EL (cell line): ENCODE measurements around the gene COBL.

Source experiments
- DNase-seq: peaks from one replicate; pipeline ENCODE4 v3.0.0-alpha.2; 2016

The COBL gene

DNA sequence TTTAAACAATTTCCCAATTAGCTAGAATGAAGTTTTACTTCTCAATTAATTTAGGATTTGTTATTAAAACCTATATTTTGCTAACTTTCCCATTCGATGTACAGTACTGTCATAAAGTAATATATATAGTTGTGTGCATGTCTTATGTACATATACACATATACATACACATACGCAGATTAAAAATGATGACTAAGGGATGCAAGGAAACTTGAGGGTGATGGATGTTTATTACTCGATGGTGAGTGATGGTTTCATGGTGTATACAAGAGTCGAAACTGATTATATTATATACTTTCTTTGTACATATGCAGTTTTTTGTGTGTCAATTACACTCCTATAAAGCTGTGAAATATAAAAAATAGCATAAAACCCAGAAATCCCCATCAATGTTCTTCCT is 248.2 kb downstream of the COBL start:
- DNase-seq = no peak

DNA sequence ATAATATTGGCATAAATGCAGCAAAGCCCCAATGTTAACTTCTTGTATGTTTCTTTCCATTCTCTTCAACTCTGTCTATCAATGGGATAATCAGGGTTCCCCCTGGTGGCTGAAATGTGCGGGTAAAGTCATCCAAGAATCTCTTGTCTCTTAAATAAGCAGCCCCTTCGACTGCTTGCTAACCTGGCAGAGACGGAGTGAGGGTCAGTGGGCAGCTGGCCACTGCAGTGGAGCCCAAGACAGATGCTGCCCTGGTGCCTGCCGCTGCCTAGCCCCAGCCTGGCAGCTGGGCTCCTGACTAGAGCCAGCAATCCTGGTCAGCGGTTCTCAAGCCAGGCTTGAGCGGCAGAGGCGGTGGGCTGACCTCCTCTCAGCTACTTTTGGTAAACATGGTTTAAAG is 248.9 kb downstream of the COBL start:
- DNase-seq = peak; percentile 71

DNA sequence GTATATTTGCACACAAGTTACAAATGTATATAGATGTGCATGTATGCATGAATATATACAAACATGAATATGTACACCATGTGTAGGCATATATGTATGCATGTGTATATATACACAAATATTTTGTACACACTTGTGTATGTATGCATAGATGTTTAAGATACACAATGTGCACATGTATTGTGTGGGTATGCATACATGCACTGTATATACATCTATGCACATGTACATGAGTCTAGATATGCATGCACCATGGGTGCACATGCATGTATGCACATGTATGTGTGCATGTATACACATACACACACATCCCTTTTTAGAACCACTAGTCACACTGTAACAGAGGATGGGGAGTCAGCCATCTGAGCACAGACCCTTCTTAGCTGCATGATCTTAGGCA is 249.4 kb downstream of the COBL start:
- no peak for DNase-seq

DNA sequence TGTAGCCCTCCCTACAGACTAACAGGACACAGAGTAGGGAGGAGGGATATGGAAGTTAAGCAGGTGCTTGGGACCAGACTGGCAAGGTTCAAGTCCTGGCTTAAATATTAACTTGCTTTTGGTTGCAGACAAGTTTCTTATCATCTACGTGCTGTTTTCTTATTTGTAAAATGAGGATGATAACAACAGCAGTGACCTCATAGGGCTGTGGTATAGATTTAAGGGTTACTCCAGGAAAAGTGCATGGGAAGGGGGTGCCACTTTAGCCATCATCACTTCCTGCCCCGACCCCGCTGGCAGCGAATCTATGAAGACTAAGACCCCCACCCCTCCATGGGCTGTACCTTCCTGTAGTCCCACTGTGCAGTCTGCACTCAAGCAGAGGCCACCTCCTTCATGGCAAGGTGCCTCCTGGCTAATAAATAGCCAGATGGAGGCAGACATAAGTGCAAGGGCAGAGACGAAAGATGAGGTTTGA is 250.2 kb downstream of the COBL start:
- no peak for DNase-seq

DNA sequence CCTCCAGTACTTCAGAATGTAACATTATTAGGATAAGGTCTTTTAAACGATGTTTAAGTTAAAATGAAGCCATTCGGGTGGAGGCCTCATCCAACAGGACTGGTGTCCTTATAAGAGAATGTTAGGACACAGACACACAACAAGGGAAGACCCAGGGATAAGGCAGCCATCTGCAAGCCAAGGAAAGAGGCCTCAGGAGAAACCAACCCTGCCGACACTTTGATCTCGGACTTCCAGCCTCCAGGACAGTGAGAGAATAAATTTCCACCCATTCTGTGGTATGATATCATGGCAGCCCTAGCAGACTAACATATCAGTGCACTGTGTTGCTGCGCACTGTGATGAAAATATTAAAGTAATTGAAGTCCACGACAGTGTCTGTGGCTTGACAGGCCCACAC is 250.8 kb downstream of the COBL start:
- no peak for DNase-seq

DNA sequence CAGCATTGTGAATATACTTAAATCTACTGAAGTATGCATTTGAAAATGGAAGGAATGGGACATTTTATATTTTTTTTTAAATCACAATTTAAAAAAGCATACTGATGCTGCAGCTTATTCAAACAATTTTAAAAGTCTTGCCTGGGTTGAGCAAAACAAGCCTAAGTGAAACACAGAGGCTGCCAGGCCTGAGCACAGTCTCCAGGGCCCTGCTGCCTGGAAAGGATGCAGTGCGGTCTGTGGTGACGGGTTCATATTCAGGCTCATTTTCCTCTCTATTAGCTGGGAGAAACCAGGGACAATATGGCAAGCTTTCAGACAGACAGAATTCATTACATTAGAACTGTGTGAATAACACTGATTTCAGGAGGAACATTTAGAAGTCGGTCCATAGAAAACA is 251.9 kb downstream of the COBL start:
- no peak for DNase-seq

DNA sequence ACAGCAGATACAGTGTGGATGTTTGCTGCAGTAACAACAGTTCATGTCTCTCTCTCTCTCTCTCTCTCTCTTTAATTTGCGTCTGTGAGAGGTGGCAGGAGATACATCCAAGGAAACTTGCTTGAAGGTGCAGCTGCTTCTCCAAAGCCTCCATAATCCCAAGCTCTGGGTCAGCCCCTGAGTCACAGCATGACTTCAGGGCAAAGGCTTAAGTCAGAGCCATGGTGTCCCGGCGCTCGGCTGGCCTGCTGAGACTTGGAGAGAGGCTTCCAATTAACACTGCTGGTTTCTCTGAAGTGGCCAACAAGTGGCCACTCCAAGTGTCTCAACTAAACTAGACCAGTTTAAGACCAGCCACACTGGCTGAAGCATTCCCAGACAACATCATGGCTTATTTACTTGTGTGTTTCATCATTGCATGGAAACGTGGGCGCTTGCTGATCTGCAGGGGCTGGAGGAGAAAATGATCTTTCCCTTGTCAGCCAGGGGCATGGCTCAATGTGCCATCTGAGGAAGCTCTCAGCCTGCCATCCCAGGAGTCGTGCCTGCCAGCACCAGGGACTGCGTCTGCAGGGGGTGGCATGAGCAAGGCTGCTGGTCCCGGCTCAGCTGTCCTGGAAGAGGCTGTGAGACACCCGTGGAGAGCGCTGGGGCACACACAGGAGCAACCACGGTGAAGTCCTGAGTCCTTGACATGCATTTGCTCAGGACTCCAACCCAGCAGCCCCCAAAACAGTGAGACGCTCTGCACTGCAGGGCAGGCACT is 254.2 kb downstream of the COBL start:
- DNase-seq = no peak

DNA sequence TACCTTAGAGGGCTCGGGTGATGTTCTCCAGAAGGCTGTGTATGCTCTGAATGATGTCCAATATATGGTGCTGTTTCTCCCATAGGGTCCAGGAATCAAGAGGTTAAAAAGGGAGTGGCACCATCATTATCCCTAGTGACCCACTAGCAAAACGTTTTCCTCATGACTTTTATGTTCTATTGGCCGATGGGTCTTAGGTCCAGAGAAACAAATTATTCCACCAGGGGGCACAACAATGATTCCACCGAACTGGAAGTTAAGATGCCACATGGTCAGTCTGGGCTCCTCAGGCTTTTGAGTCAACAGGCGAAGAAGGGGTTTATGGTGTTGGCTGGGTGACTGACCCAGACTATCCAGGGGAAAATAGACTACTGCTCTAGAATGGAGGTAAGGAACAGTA is 256.1 kb downstream of the COBL start:
- DNase-seq = no peak

DNA sequence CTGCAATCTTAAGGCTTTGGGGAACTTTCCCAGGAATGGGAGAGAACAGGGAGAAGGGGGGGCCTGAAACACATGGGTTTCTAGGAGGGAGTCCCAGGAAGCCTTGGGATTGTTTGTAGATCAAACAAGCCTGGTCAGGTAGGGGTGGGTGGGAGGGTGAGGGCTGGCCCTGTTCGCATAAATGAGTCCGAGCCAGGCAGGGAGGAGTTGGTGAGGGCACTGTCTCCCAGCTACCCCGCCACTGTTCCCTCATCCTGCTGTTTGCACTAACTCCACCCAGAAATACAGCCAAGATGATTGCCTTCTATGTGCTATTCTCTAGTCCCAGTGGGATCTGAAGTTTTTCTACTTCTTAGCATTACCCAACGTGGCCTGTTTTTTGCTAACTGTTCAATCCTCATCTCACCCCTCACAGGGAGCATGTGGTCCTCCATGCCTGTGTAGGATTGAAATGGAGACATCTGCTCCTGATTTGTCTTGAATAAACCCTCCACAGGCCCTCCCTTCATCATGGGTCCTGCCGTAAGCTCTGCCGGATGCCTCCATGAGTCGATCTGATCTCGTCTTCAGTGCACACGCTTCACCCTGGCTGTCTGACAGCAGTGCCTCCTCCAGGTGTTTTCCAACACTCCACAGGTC is 257.0 kb downstream of the COBL start:
- DNase-seq = no peak

DNA sequence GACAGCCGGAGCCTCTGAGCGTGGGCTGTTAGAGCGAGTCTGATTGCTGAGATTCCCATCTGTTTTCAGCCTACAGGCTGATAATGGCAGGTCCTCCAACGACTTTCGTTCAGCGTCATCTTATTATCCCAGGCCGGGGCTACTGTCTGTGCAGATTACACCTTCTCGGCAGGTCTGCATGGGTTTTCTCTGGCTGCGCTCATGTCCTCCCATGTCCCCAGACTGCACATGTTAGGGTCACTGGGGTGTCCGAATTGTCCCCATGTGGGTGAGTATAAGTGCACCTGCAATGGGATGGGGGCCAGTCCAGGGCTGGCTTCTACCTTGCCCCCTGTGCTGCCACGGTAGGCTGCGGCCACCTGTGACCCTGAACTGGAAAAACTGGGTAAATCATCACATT is 257.8 kb downstream of the COBL start:
- DNase-seq = no peak

DNA sequence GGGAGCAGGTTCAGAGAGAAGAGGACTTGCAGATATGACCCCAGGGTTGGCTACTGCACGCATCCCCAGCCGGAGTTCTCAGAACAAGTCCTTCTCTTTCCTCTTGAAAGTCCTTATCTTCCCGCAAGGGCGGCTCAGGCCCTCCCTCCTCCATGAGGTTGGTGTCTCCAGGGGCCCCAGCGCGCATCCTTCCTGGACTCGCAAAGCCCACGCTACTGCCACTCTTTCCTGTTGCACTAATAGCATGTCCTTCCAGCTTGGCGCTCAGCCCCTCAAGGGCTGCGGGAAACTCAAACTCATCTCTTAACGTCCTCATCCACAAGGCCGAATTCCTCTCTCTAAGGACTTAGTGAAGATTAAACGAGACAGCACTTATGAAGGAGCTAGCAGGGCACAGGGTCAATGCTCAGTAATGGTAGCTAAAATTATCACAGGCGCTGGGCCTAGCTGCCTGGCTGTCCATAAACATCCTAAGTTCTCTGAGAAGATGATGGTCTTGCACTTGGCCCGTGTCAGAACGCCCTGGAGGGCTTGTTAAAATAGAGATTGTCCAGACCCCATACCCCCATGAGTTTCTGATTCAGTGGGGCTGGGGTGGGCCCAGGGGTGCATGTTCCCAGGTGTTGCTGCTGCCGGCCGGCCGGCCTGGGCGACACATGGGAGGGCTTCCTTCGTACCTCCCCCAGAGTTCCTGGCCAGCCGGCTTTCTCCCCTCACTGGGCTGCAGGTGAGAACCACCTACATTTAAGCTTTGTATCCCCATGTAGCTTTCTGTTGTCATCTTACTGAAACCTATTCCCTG is 261.4 kb downstream of the COBL start:
- no peak for DNase-seq

DNA sequence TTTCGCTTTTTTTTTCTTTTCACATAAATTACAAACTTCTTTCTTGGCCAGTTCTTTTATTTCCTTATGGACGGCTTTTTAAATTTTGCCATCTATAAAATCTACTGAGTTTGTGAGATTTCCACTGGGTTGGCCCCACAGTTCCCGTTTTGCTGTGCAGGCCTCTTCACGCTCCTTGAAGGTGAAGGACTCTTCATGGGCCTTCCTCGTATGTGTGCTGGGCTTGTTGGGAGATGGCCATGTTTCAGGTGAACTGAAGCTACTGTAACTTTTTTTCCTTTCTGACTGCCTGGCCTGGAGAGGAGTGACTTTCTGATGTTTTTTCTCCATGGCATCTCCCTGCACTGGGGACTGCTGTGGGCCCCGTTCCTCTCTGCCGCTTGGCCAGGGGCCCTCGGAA is 262.4 kb downstream of the COBL start:
- DNase-seq = no peak

DNA sequence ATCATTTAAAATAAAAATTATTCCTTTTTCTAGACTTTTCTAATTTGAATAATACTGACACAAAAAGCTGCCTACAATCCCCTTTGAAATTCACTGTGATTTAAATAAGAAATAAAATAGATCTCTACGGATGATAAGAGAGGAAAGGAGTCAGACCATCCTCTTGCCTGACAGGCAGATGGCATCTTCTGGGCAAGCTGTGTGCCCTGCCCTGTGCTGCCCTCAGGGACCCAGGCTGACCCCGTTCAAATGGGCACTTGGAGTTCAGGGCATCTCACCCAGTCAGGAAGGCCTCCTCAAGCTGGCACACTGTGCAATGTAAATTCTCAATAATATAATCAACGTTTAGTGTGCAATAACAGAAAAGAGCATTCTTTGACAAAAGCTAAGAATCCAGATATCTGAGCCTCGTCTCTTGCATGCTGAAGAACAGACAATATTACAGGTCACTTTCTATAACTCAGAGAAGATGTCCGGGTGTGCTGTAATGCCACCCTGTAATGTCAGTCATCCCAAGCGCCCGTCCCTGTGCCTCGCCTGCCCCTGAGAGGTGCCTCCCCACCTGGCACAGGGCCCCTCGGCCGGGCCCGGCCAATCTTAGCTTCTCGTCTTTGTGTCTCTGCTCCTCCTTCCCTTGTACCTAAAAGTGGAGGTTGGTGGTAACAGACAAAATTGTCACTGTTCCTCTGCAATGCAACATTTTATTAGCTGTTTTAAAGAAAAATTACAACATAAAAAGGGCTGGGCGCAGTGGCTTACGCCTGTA is 263.3 kb downstream of the COBL start:
- no peak for DNase-seq

DNA sequence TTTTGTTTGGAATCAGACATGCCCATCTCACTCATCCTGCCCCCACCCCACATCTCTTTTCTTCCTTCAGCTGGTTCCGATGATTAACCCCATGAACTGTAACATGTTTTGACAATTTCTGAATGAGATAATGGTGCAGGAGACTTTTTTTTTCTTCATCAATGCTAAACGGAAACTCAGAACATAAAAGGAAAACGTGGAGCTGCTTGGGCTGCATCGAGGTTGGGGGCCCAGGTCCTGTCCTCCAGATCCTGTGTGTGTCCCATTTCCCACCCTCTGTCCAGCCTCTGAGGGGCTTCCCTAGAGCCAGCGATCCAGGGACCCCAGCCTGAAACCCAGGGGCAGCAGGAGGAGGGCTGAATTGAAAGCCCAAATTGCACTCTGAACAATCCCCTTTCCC is 270.1 kb downstream of the COBL start:
- no peak for DNase-seq

DNA sequence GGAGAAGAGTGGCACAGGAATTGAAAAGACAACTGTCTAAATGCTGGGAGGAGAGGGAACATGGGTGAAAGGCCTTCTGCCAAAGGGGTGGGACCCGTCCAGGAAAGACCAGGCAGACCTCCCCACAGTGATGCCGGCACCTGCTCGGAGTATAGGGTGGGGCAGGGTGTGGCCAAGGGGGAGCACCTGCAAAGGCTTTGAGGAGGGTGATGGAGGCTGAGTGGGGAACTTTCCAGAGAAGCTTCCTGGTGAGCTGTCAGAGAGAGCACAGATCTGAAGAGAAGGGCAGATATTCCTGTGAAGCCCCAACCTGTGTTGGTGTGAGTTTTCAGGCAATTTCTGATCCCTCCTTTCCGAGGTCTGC is 270.5 kb downstream of the COBL start:
- no peak for DNase-seq

DNA sequence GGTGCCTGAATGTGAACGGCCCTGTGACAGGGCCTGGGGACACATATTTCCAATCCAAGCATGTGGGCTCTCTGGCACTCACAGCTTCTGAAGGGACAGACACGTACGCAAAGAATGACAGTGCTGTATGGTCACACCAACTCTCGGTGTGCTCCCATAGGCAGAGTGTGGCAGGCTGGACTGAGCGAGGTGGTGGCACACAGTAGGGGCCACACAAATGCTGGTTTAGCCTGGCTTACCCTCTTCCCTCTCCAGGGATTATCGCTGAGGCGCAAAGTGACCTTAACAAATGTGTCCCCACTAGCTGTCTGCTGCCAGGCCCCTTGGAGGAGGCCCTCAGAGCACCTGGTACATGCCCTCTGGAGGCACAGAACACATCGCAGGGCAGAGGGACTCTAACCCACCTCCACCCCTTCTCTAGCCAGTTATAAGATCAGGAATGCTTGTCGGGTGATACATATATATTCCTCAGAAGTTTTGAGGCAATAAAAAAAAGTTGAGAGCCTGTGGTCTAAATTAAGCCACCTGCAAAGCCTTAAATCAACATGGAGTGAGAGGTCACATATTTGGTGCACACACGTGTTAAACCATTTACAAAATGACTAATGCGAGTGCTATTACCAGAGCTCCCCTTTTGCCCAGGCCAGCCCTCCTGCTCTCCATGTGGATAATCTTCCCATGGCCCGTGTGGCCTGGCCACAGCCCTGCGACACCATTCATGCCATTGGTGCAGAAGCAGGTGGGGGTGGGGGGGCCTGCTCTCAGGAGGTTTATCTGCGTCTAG is 271.1 kb downstream of the COBL start:
- peak; percentile 93 for DNase-seq

DNA sequence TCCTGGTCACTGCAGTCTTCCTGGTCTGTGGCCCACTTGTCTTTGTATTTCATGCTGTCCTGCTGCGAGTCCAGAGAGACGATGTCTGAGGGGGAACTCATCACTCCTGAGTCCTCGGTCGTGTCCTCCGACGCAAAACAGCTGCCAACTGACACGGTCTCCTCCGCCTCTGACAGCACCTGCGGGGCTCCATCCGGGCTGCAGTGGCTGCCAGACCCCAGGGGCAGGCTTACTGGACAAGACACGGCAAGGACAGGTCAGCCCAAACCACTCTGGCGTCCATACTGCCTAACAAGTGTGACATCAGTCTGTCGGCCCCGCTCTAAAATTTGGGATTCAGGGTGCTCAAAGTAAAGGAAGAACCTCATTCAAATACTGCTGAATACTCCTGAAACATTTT is 273.1 kb downstream of the COBL start:
- no peak for DNase-seq

DNA sequence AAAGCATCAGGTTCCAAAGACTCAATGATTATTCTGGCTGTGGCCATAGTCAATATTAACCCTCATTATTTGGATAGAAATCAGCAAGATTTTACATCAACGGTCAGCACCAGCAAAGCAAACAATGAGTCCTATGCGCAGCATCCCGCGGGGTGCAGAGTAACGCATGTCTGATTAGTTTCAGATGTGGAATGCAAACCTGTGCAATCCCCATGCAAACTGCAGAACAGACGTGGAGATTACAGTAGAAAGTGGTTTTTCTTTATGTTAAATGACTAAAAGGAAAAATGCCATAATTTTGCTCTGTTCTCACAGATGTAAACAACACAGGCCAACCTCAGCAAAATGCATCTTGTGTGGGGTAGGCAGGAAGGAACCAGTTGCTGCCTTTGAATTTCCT is 275.8 kb downstream of the COBL start:
- DNase-seq = peak; percentile 81

DNA sequence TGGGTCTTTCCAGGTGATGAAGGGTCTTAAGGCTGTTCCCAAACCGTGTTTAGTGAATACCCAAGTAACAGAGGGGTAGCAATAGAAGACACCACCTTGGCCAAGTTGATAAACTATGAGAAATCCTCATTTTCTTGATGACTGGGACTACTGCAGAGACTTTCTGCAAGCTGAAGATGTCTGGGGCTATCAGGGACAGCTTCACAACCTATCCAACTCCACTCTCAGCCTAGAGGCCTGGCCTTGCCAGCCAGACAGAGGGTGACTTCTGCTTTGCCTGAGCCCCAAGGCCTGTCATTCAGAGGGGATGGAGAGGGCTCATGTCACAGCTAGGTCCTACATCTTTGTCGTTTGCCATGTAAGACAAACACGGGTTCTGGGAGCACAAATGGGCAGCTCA is 278.0 kb downstream of the COBL start:
- DNase-seq = no peak

DNA sequence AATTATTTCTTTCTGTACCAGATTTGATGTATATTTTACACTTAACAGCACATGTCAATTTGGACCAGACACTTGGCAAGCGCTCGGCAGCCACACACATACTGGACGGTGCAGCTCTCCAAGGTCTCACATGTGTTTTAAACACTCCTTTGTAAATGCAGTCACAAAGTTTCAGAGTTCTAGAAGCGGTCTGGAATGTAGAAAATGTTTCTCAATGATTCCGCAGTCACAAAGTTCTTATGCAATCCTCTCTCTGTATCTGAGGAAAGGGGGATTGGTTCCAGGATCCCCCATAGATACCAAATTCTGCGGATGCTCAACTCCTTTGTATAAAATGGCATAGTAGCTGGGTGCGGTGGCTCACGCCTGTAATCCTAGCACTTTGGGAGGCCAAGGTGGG is 280.9 kb downstream of the COBL start:
- DNase-seq = no peak

DNA sequence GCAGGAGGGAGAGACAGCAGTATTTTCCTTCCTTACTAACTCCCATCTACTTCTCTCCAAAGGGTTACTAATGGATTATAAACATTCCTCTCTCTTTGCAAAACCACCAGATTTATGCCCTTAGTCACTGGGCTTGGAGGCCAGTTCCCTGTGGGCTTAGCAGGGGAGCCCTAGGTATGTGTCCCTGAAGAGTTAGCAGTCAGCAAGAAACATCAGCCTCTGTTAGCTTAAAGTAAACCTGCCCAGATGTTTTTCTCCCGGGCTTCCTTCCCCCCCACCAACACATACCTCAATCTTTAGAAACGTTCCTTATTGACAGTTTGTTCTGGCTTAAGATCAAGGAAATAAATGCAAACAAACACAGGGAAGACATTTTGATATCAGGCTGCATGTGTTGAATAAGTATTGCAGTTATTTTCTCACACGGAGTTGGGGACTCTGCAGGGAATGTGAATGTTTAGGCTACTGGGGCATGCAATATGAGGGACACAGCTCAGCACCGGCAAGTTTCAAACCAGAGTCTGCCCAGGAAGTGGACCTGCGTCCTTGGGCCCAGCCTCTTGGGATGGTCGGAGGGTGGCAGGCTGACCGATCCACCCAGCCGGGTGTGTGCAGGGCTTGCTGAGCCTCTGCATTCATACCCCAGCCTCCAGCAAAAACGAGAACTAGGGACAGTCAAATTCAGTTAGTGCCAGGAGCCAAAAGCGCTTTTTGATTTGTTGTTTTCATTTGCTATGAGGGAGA is 281.9 kb downstream of the COBL start:
- DNase-seq = peak; percentile 82
